ENCODE data around the gene RGS3. TPM values are rescaled to one million over a fixed set of nuclear protein-coding genes. Genes with fewer than 3 reads are reported as not detected.

The RGS3 gene
- total RNA-seq, 2 donors from 2014 or later: 112 to 184 TPM

GRCh38 chr9:113590991-113591898 lies 127.7 kb downstream of the RGS3 start:
- TF ChIP-seq CTCF (IDR thresholded peaks at IDR 0.05): peak; percentile 82 to 94
- Histone ChIP-seq H3K4me1 (peaks cover 0 to 89% of the 10 kb centered on the region in 2 donors), H3K36me3 (peaks cover 10% of the 10 kb centered on the region)

GRCh38 chr9:113591899-113592625 lies 128.5 kb downstream of the RGS3 start:
- H3K27me3 ChIP-seq: no peaks in the 10 kb centered on the region
- no peak for DNase-seq (ENCODE audit: low spot score)
- peaks cover 18% of the 10 kb centered on the region for H3K36me3 ChIP-seq
- no peak overlapping the region for H3K4me3 ChIP-seq
- H3K4me1 ChIP-seq: peaks cover 0 to 89% of the 10 kb centered on the region in 2 donors
- H3K9me3 ChIP-seq: no peaks in the 10 kb centered on the region
- peak in 1 of 2 donors; percentile 23 for TF ChIP-seq CTCF (IDR thresholded peaks at IDR 0.05)
- H3K27ac ChIP-seq: peak overlapping the region; percentile 52 to 91

More at GRCh38 chr9:113590991-113591898, 127.7 kb downstream of the RGS3 start:
- Histone ChIP-seq H3K4me3 (no peak overlapping the region), H3K9me3 (no peaks in the 10 kb centered on the region), H3K27me3 (no peaks in the 10 kb centered on the region), H3K27ac (peak overlapping the region; percentile 52 to 91)
- peak; percentile 92 for DNase-seq (ENCODE audit: low spot score)

- Histone ChIP-seq H3K27me3 (no peaks in the 10 kb centered on the region), H3K4me3 (peak overlapping the region in 1 of 2 donors; percentile 73), H3K9me3 (no peaks in the 10 kb centered on the region), H3K36me3 (peaks cover 28% of the 10 kb centered on the region), H3K27ac (peak overlapping the region; percentile 86 to 91), H3K4me1 (peaks cover 0 to 89% of the 10 kb centered on the region in 2 donors)
- no peak for TF ChIP-seq CTCF (IDR thresholded peaks at IDR 0.05)
- no peak for DNase-seq (ENCODE audit: low spot score)
Observed at GRCh38 chr9:113592876-113593575, 129.5 kb downstream of the RGS3 start.

GRCh38 chr9:113593682-113594281 lies 130.3 kb downstream of the RGS3 start:
- H3K27ac ChIP-seq: peak overlapping the region; percentile 86 to 91
- TF ChIP-seq CTCF (IDR thresholded peaks at IDR 0.05): no peak
- peaks cover 0 to 89% of the 10 kb centered on the region in 2 donors for H3K4me1 ChIP-seq
- peaks cover 33% of the 10 kb centered on the region for H3K36me3 ChIP-seq
- peak overlapping the region; percentile 68 to 73 for H3K4me3 ChIP-seq
- no peaks in the 10 kb centered on the region for H3K27me3 ChIP-seq
- DNase-seq (ENCODE audit: low spot score): peak; percentile 97
- H3K9me3 ChIP-seq: no peaks in the 10 kb centered on the region
